Cardiac fibroblast (primary cell): ENCODE results near the gene SHC3.

Experiments used
- DNase-seq, 2 donors: peaks; one replicate each; pipeline versions ENCODE4 v3.0.0 to v3.0.0-alpha.2; 2010; ENCODE audit warnings: low read depth in 2 of 2
- H3K4me3 ChIP-seq, 2 donors: replicated peaks in 1 of 2; 1 replicate in 1 of 2; 2 replicates in 1 of 2; pipeline ENCODE4 v1.5.1; 2011; ENCODE audit warnings: low read depth in 2 of 2, low read length in 2 of 2, mild to moderate bottlenecking in 2 of 2, moderate library complexity in 1 of 2
- TF ChIP-seq, protein P1 (sequence below): IDR thresholded peaks from one replicate; pipeline ENCODE4 v1.5.1; 2011; ENCODE audit warnings: low read depth, mild to moderate bottlenecking, low read length, inconsistent platforms

The SHC3 gene

DNA sequence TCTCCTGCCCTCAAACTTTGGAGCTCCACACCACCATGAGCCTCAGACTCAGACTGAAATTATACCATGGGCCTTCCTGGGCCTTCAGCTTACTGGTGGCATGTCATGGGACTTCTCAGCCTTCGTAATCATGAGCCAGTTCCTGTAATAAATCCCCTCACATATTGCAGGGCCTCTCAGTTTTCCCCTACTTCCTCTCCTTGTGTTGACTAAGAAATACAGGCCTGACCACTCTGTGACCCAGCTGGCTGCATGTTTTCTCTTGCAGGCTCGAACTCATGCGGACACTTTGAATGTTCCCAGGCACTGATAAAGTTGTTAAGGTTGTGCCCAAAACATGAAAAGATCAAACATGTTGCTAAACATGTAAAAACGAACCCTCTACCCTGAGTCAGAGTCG, 26.2 kb upstream of the SHC3 start:
- no peak overlapping the region for H3K4me3 ChIP-seq
- TF ChIP-seq, protein P1, sequence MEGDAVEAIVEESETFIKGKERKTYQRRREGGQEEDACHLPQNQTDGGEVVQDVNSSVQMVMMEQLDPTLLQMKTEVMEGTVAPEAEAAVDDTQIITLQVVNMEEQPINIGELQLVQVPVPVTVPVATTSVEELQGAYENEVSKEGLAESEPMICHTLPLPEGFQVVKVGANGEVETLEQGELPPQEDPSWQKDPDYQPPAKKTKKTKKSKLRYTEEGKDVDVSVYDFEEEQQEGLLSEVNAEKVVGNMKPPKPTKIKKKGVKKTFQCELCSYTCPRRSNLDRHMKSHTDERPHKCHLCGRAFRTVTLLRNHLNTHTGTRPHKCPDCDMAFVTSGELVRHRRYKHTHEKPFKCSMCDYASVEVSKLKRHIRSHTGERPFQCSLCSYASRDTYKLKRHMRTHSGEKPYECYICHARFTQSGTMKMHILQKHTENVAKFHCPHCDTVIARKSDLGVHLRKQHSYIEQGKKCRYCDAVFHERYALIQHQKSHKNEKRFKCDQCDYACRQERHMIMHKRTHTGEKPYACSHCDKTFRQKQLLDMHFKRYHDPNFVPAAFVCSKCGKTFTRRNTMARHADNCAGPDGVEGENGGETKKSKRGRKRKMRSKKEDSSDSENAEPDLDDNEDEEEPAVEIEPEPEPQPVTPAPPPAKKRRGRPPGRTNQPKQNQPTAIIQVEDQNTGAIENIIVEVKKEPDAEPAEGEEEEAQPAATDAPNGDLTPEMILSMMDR, result no peak
- no peak for DNase-seq

DNA sequence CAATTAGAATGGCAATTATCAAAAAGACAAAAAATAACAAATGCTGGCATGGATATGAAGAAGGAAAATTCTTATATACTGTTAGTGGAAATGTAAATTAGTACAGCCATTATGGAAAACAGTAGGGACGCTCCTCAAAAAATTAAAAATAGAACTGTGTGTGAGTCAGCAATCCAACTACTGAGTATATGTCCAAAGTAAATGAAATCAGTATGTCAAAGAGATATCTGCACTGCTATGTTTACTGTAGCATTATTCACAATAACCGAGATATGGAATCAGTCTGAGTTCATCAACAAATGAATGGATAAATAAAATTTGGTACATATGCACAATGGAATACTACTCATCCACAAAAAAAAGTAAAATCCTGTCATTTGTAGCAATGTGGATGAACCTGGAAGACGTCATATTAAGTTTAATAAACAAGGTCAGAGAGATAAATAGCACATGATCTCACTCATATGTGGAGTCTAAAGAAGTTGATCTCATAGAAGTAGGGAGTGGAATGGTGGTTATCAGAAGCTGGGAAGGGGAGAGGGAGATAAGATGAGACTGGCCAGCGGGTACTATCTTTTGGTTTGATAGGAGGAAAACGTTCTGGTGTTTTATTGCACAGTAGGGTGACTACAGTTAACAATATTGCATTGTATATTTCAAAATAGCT, 16.6 kb upstream of the SHC3 start:
- H3K4me3 ChIP-seq, result no peak overlapping the region

DNA sequence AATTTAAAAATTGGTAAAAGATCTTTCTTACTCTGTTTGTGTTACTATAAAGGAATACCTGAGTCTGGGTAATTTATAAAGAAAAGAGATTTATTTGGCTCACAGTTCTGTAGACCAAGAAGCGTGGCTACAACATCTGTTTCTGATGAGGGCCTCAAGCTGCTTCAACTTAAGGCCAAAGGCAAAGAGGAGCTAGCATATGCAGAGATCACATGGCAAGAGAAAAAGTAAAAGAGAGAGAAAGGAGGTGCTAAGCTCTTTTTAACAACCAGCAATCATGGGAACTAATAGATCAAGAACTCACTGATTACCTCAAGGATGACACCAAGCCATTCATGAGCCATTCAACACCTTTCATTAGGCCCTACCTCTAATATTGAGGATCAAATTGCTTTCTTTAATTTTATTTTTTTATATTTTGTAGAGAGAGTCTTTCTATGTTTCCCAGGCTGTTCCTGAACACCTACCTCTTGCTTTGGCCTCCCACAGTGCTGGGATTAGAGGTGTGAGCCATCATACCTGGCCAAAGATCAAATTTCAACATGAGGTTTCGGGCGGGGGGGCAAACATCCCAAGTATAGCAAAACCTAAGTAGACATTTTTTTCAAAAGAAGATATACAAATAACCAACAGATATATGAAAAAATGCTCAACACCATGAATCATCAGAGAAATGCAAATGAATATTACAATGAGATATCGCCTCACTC, 16.0 kb upstream of the SHC3 start:
- TF ChIP-seq, protein P1, result no peak
- H3K4me3 ChIP-seq, result no peak overlapping the region
- DNase-seq, result no peak

More for the DNA sequence above, 16.6 kb upstream of the SHC3 start:
- TF ChIP-seq, protein P1, result no peak
- peak in 1 of 2 donors; percentile 14 for DNase-seq

DNA sequence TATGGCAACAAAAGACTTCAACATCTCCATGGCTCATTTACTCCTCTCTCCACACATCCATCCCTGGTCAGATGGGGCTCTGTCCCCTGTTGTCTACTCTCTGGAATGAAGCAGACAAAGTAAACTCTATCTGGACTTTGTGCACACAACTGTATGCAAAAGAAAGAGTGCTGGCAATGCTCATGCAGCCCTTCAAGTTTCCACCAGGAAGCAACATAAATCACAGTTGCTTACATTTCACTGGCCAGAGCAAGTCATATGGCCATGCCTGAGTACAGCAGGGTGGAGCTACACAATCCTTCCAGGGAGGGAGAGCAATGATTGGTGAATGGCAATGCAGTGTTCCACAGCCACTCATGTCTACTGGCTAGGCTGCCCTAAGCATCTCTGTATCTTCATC, 12.4 kb upstream of the SHC3 start:
- TF ChIP-seq, protein P1, result no peak
- H3K4me3 ChIP-seq, result no peak overlapping the region
- no peak for DNase-seq

DNA sequence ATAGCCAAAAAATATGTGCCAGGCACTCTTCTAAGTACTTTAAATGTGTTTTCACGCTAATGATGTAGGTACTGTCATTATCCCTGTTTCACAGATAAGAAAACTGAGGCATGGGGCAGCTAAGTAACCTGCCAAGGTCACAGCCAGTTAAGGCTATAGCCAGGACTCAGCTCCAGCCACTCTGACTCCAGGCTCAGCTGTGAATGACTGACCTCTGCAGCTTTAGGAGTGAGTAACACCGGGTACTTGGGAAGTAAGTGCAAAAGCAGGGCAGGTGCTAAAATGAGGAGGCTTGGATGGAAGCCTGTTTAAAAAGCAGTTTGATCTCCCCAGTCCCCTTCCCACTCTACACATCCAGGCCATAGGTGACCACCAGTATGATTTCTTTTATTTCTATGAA, 10.6 kb upstream of the SHC3 start:
- peak in 1 of 2 donors; percentile 35 for DNase-seq
- no peak overlapping the region for H3K4me3 ChIP-seq
- TF ChIP-seq, protein P1, result no peak

DNA sequence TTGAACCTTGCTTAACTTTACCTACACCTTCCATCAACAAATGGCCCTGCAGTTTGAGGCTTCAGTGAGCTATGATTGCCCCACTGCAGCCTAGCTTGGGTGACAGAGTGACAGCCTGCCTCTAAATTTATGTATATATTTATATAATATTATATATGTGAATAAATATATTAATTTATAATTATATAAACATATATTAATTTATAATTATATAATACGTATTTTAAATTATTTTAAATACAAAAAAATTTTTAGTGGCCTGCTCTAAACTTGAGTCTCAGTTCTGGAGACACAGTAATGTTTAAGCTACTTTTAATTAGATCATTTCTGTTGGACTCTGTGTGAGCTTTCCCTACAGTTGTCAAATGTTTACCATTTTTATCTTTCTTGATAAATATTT, 9.3 kb upstream of the SHC3 start:
- TF ChIP-seq, protein P1, result no peak
- DNase-seq, result no peak
- H3K4me3 ChIP-seq, result no peak overlapping the region
